ENCODE measurements around the gene BANP.
"Not testable (repeated sequence)": the region's sequence is repeated elsewhere in the genome, so short reads cannot be mapped to it uniquely, and the experiment has no call there.

BANP gene

GRCh38 chr16:88089632-88090376 lies 138.6 kb downstream of the BANP start:
- not testable (repeated sequence) for FAIRE-seq

- FAIRE-seq = not testable (repeated sequence)
Measured at GRCh38 chr16:88090377-88091175, 139.3 kb downstream of the BANP start.

DNA sequence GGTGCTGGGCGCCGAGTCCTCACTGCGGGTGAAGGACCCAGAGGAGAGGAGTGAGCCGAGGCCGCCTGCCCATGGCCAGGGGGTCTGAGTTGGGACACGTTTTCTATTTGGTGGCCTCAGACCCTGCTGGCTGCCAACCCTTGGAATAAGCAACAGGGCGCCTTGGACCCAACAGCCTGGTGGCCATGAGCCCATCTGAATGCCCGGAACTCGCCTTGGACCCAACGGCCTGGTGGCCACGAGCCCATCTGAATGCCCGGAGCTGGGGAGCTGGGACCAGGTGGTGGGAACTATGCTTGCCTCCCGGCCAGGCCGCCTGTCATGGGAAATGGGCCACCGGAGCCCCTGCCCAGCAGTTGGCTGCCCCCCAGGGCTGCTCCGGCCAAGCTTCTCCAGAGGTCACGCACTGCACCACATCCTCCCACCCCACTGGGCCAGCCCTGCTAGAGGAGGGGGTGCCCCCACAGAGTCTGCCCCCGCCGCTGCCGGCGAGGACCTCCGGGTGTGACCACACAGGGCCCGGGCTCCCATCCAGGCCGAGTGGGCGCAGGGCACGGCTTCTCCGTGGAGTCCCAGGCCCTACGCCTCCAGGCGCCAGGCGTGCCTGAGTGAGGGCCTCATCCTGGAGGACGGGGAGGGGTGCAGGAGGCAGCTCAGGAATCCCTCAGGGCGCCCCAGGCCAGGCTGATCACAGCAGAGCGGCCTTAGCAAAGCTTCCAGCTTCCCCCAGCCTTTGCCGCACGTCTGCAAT lies 140.2 kb downstream of the BANP start:
- not testable (repeated sequence) for FAIRE-seq

DNA sequence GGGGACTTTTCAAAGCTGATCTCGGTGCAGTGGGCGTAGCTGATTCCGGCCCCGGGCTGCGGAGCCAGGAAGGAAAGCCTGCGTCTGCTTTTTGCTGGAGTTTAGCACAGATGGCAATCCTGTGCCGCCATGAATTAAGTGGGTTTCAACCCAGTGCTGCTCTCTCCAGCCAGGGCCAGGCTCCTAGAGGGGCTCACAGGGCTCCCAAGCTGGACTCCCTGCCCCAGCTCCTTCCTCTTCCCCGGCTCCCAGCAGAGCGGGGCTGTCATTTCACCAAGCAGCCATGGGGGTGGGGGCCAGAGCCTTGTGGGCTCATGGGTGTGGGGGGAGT lies 140.7 kb downstream of the BANP start:
- not testable (repeated sequence) for FAIRE-seq

GRCh38 chr16:88092791-88093555 lies 141.7 kb downstream of the BANP start:
- not testable (repeated sequence) for FAIRE-seq

- not testable (repeated sequence) for FAIRE-seq
Measured at GRCh38 chr16:88093556-88094252, 142.5 kb downstream of the BANP start.

DNA sequence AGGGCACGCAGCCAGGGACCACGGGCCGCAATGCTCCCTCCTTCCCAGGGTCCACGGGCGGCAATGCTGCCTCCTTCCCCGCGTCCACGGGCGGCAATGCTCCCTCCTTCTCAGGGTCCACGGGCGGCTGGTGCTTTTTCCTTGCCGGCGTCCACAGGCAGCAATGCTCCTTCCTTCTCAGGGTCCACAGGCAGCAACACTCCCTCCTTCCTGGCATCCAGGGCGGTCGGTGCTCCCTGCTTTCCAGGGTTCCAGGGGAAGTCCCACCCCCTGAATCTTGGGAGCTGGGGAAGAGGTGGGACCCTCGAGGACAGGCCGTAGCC lies 143.0 kb downstream of the BANP start:
- not testable (repeated sequence) for FAIRE-seq

DNA sequence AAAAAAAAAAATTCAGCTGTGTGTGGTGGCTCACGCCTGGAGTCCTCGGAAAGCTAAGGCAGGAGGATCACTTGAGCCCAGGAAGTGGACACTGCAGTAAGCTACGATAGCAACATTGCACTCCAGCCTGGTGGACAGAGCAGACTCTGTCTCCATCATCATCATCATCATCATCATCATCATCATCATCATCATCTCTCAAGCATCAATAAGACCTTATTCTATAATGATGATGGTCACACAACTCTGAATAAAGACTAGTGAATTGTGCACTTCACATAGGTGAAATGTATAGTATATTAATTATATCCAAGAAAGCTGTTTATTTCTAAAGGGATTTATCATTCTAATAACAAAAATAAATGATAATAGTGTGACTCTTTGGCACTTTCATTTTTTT lies 143.7 kb downstream of the BANP start:
- FAIRE-seq = not testable (repeated sequence)

DNA sequence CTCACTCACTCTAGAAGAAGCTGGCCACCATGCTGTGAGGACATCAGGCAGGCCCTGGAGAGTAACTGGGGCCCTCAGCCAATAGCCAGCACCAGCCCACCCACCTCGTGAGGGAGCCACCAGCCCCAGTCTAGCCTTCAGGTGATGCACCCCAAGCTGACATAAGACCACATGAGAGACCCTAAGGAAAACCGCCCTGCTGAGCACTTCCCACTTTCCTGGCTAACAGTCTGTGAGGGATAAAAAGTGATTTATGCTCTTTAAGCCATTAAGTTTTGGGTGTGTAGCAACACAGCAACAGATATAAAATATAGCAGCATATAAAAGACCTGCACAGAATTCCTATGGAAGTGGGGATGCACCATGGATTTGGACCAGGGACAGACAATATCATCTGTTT lies 145.4 kb downstream of the BANP start:
- not testable (repeated sequence) for FAIRE-seq

DNA sequence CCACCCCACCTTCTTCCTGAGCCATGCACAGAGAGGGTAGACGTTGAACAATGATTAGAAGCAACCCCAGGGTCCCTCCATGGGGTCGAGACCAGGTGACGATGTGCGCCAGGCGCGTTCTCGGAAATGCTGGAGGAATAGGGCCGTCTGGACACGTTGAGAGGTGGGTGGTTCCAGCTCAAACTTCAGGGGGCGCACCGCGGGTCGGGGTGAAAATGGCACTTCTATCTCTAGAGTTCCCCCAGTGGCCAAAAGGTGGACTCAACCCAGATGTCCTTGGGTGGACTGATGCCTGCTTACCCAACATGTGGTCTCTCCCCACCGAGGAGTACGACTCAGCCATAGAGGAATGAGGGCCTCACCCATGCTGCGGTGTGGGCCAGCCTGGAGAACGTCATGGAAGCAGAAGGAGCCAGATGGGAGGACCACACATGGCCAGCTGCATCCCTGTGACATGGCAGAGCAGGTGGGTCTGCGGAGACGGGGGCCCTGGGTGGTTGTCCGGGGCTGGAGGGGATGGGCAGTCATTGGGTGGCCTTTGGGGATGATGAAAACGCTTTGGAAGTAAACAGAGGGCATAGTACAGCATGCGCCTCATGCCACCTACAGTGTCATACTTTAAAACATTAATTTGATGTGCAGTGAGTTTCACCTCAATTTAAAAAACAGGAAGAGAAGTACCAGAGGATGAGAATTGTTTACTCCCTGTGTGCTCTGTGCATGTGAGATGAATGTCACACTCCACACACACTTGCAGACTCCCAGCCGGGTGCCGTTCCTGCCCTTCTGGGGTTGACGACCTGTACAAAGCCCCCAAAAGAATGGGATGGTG lies 147.7 kb downstream of the BANP start:
- FAIRE-seq = not testable (repeated sequence)

GRCh38 chr16:88099563-88099890 lies 148.3 kb downstream of the BANP start:
- no peak for FAIRE-seq

- FAIRE-seq = not testable (repeated sequence)
Measured at GRCh38 chr16:88099956-88100355, 148.7 kb downstream of the BANP start.

DNA sequence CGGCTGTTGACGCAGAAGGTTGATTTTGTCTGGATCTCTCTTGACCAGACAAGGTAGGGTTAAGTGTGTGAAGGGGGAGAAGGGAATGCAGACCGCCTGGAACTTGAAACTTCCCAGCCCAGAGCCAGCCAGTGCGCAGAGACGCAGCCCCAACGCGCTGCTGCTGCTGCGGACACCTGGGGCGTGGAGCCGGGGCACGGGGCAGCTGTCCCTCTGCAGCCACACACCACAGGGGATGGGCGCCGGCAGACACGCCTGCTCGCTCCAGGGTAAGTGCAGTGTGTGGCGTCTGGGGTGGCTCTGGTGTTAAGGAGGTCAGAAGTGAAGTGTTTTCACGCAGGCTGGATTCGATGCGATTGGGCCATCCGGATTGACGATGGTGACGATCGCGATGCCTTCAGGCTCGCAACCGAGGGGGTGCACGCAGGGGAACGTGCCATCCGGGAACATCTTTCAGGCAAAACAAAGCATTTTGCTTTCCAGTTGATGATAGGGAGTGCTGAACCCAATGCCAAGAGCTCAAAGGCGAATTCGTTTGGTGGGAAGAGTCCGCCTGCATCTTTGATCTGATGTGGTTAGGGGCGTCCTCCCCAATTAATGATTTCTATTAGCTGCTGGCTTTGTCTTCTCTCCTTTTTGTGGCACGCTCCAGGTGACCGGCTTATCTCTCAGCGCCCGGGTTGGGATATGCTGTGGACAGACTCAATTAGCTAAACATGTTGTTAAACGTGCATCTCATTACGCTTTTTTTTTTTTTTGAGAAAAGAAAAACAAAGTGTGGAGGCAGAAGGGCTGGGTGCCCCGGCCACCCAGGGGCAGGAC lies 149.8 kb downstream of the BANP start:
- FAIRE-seq = not testable (repeated sequence)

- FAIRE-seq = not testable (repeated sequence)
Measured at GRCh38 chr16:88101623-88102105, 150.4 kb downstream of the BANP start.

DNA sequence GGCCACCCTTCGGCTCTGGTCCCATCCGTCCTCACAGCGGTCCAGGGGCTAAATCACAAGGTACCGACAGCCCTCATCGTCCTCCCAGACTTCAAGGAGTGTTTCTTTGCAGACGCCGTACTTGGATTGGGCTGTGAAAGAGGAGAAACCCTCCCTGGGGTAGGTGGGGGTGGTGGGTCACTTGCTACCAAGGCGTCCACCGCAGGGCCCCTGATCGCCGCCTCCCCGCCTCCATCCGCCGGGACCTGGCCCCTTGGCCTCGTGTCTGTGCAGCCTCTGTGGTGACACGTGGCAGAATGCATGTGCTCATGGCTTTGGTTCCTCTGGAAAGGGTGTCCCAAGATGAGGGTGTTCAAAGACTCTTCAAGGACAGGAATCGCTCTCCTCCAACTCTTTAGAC lies 151.4 kb downstream of the BANP start:
- FAIRE-seq = no peak

DNA sequence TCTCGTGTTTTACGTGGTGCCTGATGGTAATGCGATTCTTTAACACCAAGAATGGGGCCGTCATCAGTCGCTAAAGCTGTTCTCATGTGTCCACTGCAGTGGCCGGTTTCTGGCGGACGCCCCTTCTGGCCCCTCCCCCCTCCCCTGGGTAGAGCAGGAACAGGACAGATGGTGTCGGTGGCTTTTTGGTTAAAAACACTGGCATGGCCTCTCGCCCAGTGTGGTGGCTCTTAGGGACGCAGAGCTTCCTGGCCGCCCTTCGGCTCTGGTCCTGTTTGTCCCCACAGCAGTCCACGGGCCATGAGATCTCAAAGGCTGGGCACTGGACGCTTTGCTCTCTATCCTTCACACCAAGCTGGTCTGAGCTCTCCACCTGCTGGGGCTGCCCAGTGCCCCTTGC lies 151.8 kb downstream of the BANP start:
- no peak for FAIRE-seq

GRCh38 chr16:88103581-88104188 lies 152.5 kb downstream of the BANP start:
- no peak for FAIRE-seq

DNA sequence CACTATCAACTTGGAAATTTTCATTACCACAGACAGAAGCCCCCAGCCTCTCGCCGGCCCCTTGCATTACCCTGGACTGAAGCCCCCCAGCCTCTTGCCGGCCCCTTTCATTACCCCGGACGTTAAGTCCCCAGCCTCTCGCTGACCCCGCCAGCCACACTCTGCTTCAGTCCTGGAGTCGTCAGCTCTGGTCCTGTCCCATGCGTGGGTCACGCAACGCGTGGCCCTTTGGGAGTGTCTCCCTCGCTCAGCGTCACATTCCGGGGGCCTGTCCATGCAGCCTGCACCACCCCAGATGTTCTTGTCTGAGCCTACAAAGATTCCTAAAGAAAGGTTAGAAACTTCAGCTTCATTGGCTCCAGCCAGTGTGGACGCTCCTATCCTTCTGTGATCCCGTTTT lies 153.1 kb downstream of the BANP start:
- not testable (repeated sequence) for FAIRE-seq

- FAIRE-seq = not testable (repeated sequence)
Measured at GRCh38 chr16:88105574-88106140, 154.4 kb downstream of the BANP start.
